Right renal cortex interstitium (tissue), 3 donors: ENCODE data around the gene MYH15. TPM values are rescaled to one million over a fixed set of nuclear protein-coding genes. Genes with fewer than 3 reads are reported as not detected.

Experiments
- DNase-seq, 3 donors: peaks; one replicate each; pipeline ENCODE4 v3.0.0-alpha.2; 2013; ENCODE audit warnings: low read depth in 3 of 3, low spot score in 2 of 3
- polyA plus RNA-seq, 3 donors: library from polyadenylated mRNA; unstranded; fragments of 120-200 nt; gene quantifications; one replicate each; pipeline ENCODE4 v1.2.1, GENCODE V29; 2013; ENCODE audit not compliant: insufficient read length in 3 of 3

The MYH15 gene
- polyA plus RNA-seq = under 1 TPM; 0.25 to 0.28 (median 0.25) TPM

DNA sequence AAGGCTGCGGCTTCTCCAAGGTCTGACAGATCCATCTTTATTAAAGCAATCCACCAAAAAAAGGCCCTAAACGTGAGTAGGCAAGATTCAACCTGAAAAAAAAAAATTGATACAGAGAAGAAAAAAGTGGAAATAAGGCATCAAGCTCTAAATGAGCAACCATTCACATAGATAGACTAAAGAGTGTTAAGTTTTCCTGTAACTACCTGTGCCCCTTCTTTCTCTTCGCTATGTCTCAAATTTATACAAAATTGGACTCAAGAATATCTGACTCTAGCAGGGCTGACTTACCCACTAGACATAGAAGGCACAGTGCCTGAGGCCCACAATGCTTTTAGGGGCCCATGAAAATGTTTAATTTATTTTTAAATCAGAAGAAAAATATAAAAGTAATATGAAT lies at the start of gene MYH15:
MYH15 (minus strand) TSS at position 101 of the 400 bp plus-strand sequence; CDS start at position 35, 66 bp downstream.
- no peak for DNase-seq

DNA sequence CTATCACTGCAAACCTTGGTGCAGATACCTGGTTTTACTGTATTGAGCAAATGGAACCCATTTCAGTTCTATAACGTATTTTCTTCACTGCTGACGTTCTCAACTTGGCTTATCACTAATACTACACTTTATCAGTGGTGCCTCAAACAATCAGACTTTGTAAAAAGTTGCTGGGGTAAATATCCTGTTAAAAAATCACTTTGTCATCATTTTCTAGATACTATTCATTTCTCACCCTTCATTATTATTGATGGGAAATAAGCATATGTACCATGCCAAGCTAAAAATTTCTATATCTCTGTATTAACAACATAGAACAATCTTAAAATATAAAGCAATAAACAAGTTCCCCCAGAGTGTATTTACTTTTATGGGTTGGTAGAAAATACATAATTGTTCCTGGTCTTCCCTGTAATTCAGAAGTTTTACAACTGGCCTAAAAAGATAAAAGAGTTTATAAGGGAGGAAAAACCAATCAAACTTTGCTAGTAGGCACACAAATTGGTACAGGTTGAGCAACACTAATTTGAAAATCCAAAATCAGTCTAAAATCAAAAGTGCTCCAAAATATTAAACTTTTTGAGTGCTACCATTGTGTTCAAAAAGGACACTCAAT lies 45.7 kb upstream of the MYH15 start:
- no peak for DNase-seq

DNA sequence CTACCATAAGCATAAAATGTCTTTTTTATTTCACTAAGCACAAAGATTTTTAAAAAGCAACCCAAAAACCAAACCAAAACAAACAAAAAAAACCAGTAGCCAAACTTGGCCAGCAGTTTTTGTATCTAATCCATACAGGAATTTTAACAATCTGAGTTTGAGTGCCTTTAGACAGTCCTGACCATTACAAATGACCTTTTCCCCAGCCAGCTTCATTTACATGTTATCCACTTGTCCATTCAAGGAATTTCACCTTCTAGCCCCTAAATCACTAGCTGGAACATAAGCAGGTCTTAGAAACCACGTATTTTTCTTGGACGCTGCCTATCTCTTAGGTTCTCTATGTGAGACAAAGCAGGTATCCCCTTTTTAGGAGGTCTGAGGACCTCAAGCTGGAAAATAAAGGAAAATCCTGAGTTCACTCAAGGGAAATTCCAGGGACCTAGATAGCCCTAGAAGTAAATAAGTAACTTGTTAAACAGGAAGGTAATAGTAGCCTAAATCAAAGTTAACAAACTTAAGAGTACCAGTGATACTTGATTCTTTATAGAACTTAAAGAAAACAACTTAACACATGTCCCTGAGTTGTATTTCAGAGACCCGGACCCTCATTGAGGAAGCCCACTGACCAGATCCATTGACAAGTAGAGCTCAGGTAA lies 44.6 kb upstream of the MYH15 start:
- no peak for DNase-seq

DNA sequence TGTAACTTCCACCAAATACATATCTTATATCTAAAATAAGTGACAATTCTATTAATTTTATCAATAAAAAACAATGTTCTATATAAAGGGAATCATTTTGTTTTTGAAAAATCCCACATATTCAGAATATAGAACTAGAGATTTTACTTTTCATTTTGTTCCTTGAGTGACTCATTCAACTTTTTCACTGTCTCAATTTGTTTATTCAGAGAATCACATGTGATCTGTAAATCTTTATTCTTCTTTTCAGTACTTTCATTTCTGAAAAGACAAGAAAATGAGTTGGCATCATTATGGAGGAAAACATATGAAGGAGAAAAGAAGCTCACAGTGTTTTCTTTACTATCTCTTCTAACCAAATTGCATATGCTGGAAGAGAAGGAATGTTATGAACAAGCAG lies 43.8 kb upstream of the MYH15 start:
- DNase-seq = no peak

DNA sequence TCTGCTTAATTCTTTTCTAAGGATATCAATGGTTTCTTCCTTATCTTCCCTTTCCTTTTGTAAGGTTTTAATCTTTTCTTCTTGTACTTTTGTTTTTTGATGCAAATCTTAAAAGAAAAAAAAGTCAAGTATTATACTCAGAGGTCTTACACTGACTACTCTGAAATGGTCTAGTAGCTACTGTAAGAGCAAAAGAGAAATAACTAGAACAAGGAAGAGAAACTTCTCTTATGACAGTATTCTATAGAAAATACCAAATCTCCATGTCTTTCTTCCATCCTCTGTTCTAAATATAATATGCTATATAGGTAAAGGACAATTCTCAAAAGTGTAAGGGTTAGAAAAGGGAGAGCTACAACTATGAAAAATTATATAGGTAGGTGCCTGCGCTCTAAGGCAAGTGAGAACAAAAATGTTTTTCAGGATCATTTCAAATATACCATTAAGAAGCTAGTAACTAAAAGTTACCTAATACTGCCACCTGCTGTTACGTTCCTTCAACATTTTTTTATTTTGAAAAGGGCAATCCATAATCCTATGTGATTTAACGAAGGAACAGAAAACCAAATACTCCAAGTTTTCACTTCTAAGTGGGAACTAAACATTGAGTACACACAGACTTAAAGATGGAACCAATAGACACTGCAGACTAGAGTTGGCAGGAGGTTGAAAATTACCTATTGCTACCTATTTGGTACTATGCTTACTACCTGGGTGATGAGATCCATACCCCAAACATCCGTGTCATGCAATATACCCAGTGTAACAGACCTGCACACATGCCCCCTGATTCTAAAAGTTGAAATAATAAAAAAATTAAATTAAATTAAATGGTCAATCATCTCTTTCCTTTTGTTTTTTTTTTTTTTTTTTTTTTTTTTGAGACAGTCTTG lies 42.1 kb upstream of the MYH15 start:
- peak in 2 of 3 donors; percentile 21 to 31 for DNase-seq

DNA sequence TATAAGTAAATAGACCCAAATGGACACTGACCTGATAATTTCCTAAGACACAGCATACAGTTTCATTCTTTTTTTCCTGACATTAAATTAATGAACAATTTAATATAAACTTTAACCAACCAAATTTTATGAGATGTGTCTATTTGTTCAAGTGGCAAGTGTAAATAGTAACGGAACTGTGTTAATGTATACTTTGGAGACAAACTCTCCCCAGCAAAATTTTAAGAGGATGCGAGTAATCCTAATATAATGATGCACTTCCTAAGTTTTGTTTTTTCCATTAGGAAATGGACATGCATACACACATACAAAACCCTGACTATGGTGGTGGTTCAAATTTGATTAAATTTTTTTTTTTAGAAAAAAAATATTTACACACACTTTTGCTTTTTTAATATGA lies 38.5 kb upstream of the MYH15 start:
- DNase-seq = no peak

DNA sequence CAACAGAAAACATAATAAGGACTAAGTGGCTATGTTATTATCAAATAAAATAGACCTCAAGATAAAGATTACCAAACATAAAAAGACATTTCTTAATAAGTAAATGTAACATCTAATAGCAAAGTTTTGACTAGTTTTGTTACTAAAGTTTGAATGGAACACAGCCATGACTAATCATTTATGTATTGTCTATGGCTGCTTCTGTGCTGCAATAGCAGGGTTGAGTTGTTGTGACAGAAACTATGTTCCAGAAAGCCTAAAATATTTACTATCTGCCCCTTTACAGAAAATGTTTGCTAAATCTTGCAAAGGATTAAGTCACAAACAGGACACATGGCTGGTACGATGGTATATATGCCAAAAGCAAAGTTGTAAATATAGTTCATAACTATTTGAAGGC lies 37.9 kb upstream of the MYH15 start:
- no peak for DNase-seq

DNA sequence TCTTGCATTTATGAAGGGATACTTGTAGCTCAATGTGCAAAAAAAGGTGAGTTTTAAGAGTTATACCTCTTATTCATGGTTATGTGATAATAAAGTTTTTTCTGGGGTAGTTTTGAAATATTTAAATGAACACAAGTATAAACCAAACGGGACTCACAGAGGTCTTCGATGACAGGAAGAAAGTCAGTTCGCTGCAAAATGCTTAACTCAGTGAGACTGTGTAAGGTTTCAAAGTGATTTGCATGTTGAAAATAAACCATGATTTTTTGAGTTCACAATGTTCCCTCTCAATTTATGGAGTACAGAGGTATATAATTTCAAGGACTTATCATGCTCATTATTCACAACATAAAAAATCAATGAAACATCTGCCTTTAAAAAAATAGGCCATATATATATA lies 36.3 kb upstream of the MYH15 start:
- no peak for DNase-seq

DNA sequence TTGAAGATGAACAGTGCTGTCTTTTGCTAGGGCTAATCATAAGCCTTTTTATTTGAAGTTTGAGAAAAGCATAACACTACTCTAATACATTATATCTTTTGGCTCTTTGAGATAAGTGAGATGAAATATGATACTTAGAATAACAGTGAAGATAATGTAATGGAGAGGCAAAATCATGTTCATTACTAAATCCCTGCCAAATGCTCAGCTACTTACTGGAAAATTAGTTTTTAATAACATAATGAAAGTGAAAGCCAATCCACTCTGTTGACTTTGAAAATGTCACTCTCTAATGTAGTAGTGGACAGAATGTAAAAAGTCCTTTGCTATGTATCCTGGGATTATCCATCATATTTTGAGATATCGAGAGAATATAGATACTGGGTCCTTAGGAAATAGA lies 35.9 kb upstream of the MYH15 start:
- DNase-seq = no peak

DNA sequence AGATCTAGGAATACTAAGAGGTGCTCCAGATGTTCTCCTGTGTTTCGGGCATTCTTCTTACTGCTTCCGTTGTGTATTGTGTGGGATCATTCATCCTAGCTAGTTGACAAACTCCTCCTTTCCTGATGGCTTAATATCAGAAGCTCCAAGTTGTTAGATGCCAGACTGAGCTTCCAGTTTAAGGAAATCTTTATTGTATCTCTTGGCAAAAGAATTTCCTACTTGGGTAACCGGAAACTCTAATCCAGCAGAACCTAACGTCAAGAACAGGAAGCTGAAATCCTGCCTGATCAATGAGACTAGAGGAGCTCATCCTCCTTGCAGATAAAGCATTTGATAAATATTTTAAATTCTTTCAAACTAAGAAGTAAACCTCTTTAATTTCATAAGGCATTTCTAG lies 27.7 kb upstream of the MYH15 start:
- DNase-seq = no peak

DNA sequence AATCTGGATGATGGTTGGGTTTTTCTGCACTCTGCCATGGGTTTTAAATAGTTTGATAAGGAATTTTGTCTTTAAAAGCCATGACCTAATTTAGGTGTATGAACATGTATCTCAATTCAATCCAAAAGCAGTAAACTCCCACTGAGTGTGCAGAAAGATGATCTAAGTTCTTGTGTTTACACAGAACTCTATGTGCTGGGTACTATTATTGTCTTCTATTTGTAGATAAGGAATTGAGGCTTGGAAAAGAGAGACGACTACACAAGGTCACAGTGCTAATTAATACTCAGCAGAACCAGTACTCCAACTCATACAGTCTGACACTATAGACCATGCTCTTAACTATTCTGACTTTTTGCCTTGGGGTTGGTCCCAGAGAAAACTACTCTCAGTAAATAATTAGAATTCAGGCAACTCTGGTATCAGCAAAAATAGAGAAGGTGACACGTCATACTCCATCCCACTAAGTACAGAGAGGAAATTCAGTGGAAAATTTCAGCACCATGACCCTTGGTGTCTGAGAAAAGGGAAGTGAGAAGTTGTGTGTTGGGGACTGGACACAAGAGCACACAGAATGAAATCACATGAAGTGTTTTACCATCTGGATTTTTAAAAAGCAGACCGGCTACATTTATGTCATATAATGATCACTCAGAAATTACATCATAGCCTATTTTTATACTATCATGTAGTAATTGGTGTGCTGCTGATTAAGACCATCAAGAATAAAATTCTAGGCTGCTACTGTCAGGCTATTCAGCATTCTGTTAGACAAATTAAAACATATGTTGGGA lies 18.3 kb upstream of the MYH15 start:
- DNase-seq = no peak

DNA sequence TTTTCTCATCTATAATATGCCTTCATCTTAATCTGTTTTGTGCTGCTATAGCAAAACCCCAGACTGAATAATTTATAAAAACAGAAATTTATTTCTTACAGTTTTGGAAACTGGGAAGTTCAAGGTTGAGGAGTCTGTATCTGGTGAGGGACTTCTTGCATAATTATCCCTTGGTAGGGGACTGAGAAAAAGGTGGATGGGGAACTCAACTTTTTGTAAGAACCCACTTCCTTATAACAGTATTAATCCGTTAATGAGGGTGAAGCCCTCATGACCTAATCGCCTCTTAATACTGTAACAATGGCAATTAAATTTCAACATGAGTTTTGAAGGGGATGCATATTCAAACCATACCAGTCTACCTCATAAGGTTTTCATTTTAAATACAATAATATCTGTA lies 17.4 kb upstream of the MYH15 start:
- DNase-seq = no peak

DNA sequence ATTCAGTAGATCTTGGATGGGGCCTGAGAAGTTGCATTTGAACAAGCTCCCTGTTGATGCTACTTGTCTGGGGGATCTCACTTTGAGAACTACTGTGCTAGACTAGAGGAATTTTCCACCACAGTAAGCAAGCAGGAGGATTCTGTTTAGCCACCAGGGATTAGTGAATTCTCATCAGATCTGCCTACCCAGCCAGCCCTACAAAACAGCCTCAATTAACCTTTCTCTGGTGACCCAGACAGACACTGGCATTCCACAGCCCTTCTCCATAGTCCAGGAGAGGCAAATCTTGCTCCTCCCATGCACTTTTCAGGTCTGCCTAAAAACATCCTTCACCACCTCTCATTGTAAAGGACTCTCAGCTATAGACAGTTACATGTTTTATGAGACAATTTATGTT lies 16.7 kb upstream of the MYH15 start:
- DNase-seq = peak in 1 of 3 donors; percentile 2

DNA sequence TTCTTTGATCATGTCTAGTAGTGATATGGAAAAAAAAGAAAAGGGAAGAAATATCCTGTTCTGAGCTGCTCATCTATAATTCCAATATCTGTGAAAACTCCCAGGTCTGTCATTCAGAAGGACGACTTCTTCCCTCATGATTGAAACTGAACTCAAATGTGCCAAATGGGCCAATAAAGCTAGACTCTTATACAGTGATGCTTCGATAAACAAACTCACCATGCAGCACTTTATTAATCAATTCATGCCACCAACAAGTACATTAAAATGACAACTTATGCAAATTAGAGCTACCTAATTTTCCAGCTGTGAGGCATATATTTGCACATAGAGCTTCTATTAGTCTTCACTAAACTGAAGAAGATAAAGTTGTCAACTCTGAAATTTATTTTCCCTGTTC lies 15.6 kb upstream of the MYH15 start:
- no peak for DNase-seq

DNA sequence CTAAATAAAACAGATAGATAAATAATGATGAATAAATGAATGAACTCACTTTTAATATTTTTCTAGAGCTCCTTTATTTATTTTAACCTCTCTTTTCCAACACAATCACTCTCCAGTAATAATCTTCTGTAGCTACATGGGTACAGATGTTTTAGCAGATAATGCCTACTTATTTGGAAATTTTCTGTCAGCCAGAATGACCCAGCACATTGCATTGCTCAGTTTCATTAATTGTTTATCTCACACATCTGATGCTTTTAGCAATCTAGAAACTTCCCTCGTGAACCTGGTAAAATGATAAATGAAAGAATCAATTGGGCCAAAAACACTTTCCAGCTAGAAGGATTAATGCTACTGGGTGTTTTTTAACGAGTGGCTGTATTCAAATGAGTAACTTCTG lies 14.9 kb upstream of the MYH15 start:
- DNase-seq = no peak

DNA sequence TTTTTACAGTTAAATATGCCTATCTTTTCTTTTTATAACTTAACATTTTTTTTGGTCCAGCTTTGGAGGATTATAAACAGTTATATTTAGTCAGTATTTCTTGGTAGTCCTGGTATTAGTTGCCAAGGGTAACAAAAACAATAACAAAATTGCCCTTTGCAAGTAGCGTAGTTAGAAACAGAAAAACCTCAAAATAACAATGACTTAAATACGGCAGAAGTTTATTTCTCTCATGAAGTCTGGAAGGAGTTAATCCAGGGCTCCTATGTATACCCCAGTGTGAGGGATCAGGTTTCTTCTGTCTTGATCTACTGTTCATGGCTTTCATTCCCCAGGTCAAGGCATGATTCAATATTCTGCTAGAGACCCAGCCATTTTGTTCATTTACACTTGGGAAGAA lies 14.1 kb upstream of the MYH15 start:
- DNase-seq = no peak

DNA sequence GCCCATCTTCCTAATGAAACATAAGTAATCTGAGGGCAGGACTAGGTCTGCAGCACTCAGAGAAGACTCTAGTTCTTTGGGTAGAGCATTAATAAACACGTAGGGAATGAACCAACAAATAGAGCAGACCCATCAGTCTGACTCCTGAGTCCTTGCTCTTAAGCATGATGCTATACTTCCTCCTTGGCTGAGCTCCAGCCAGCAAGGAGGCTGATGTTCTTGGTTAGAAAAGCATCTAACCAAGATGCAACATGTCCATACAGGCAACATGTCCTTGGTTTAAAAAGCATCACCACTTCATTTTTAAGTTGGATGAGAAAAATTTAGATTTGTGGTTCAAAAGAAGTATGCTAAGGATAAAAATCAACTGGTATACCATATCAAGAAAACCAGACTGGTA lies 8.5 kb upstream of the MYH15 start:
- no peak for DNase-seq

DNA sequence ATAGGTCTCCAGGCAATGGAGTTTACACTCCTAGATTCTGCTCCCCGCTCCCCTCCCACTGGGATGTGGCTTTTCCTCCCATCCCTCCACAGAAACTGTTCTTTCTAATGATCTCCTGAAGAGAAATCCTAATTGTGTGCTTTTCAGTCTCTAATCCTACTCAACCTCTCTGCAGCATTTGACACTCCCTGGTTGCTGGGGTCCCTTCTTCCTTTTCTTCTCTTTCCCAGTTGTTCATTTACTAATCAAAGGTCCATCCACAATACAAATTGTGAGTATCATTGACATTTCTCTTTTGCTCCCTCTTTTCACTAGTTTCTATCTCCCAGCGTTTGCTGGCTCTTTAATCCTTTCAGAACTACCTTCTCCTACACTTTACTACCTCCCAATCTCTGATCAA lies 6.5 kb upstream of the MYH15 start:
- DNase-seq = no peak

DNA sequence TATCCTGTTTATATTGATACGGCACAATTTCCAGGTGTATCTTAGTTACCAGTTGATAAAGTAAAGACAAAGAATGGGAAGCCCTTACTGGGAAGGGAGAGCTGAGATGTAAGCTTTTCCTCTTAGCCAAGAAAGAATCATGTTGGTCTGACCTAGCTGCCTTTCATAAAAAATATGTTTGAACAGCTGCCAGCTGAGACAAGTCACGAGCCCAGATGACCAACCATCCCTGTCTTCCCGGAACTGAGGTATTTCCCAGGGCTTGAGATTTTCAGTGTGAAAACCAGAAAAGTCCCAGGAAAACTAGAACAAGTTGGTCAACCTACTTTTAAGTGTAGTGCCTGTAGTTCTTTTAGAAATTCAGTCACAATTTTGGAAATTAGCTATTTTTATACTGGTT lies 3.6 kb upstream of the MYH15 start:
- DNase-seq = no peak

DNA sequence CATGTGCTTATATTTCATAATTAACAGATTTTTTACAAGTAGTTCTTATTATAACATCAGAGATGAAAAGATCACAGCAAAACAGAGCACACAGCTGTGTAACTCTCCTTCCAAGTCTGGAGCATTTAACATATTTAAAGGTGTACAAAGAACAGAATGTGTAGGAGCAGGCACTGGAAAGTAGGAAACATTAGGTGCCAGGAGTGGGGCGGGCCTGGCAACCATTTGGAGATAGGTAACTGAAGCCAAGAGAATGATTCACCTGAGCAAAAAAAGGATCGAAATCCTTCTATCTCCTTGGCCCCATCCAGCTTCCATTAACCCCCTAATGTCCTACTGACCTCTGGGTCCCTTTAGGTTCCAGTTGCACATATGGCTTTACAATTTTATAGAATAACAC lies 2.3 kb upstream of the MYH15 start:
- no peak for DNase-seq

DNA sequence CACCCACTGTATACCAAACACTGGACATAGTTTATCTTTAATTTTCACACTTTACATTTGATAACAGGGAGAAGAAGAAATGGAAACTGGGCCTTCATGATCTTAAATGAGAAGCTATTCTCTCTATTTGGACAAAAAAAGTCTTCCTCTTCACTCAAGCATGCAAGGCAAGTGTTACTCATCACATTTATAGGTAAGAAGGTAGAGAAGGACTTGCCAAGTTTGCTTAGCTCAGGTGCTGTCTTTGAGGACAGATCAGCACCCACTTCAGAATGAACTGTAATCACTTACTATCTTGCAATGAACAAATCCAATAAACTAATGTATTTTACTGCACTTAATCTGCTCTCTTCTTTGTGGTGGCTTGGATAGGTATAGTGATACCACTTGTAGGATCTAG lies 1.1 kb upstream of the MYH15 start:
- no peak for DNase-seq
